ENCODE measurements around the gene CACNB4. TPM values are rescaled to one million over a fixed set of nuclear protein-coding genes. Genes with fewer than 3 reads are reported as not detected.

Gene CACNB4
- total RNA-seq, 2 donors from 2014 or later = 0.93 to 0.95 TPM

DNA sequence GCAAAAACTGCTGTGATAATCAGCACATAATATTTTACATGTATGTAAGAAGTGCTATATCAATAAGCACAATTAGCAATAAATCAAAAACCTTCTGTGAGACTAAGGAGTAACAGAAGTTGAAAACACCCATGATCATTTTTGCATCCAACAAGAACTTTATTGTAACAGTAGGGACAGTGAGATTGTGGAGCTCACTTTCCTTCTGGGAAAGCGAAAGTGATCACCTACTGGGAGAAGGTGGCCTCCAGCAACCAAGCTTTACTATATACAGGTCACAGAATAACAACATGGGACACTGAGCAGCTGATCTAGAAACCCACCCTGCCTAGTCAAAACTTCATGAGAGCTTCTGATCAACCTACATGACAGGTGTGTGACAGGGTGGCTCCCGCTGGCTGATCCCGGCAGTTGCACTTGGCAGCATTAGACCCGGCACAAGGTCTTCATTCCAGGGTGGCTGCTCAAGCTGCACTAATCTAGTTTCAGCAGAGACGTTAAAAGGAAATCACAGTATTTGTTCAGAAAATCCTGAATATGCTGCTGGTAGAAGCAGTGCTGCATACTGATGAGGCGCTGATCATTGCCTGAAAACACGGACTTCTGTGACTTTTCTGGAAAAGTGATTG, 207.2 kb downstream of the CACNB4 start:
- H3K4me3 Mint-ChIP-seq = no peak overlapping the region
- no peak overlapping the region for H3K4me3 ChIP-seq (ENCODE audit: low read length)
- peaks cover 6% of the 10 kb centered on the region for H3K9me3 ChIP-seq (ENCODE audit: control insufficient read depth, low read length)
- peaks cover 8% of the 10 kb centered on the region for H3K4me1 ChIP-seq (ENCODE audit: control insufficient read depth, insufficient read depth, low read length)
- H3K9ac ChIP-seq (ENCODE audit: extremely low read depth, low read length, poor library complexity, severe bottlenecking) = no peak overlapping the region
- H3K27ac Mint-ChIP-seq = no peak overlapping the region
- H3K27me3 ChIP-seq (ENCODE audit: control insufficient read depth, insufficient read depth, low read length, poor library complexity, severe bottlenecking) = no peaks in the 10 kb centered on the region
- TF ChIP-seq, protein P1, sequence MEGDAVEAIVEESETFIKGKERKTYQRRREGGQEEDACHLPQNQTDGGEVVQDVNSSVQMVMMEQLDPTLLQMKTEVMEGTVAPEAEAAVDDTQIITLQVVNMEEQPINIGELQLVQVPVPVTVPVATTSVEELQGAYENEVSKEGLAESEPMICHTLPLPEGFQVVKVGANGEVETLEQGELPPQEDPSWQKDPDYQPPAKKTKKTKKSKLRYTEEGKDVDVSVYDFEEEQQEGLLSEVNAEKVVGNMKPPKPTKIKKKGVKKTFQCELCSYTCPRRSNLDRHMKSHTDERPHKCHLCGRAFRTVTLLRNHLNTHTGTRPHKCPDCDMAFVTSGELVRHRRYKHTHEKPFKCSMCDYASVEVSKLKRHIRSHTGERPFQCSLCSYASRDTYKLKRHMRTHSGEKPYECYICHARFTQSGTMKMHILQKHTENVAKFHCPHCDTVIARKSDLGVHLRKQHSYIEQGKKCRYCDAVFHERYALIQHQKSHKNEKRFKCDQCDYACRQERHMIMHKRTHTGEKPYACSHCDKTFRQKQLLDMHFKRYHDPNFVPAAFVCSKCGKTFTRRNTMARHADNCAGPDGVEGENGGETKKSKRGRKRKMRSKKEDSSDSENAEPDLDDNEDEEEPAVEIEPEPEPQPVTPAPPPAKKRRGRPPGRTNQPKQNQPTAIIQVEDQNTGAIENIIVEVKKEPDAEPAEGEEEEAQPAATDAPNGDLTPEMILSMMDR (conservative IDR thresholded peaks at IDR 0.05) = peak; percentile 55
- DNase-seq = peak; percentile 69
- no peaks in the 10 kb centered on the region for H3K36me3 Mint-ChIP-seq (ENCODE audit: low read depth)
- H3K27me3 Mint-ChIP-seq (ENCODE audit: insufficient read depth) = no peaks in the 10 kb centered on the region
- no peak overlapping the region for H3K27ac ChIP-seq (ENCODE audit: low read depth, low read length)
- H3K36me3 ChIP-seq (ENCODE audit: control insufficient read depth, insufficient read depth, low read length) = no peaks in the 10 kb centered on the region
- peaks cover 5% of the 10 kb centered on the region for H3K9me3 Mint-ChIP-seq
- 92 to 94% methylated on average over 7 of the region's 7 CpGs for WGBS, 2 experiments (ENCODE audit: insufficient coverage in 1 of 2, insufficient read length in 1 of 2)
- peaks cover 17% of the 10 kb centered on the region for H3K4me1 Mint-ChIP-seq

DNA sequence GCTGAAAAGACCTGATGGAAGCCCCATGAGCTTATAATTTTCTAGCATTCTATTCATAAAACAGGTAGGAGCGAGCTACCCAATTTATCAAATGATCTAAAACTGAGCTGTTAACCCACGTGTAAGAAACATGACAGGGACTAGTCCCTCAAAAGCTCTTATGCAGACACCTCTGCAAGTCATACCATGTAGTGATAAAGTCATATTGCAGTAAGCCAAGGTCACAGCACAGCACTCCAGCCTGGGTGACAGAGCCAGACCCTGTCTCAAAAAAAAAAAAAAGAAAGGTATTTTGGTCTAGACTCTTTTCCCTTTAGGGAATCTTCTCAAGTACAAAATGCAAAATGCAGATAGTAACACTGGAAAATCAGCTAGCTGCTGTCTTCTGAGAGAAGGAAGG, 211.7 kb downstream of the CACNB4 start:
- Mint-ChIP-seq H3K27ac (no peak overlapping the region), H3K9me3 (no peaks in the 10 kb centered on the region), H3K27me3 (ENCODE audit: insufficient read depth) (no peaks in the 10 kb centered on the region), H3K4me1 (peaks cover 25% of the 10 kb centered on the region), H3K36me3 (ENCODE audit: low read depth) (no peaks in the 10 kb centered on the region), H3K4me3 (no peak overlapping the region)
- no peak for DNase-seq
- TF ChIP-seq, protein P1 (conservative IDR thresholded peaks at IDR 0.05) = no peak
- 89 to 100% methylated on average over 1 to 2 of the region's 2 CpGs for WGBS, 2 experiments (ENCODE audit: insufficient coverage in 1 of 2, insufficient read length in 1 of 2)
- Histone ChIP-seq H3K36me3 (ENCODE audit: control insufficient read depth, insufficient read depth, low read length) (no peaks in the 10 kb centered on the region), H3K27me3 (ENCODE audit: control insufficient read depth, insufficient read depth, low read length, poor library complexity, severe bottlenecking) (no peaks in the 10 kb centered on the region), H3K4me3 (ENCODE audit: low read length) (no peak overlapping the region), H3K9ac (ENCODE audit: extremely low read depth, low read length, poor library complexity, severe bottlenecking) (no peak overlapping the region), H3K27ac (ENCODE audit: low read depth, low read length) (no peak overlapping the region), H3K9me3 (ENCODE audit: control insufficient read depth, low read length) (no peaks in the 10 kb centered on the region), H3K4me1 (ENCODE audit: control insufficient read depth, insufficient read depth, low read length) (peaks cover 13% of the 10 kb centered on the region)

DNA sequence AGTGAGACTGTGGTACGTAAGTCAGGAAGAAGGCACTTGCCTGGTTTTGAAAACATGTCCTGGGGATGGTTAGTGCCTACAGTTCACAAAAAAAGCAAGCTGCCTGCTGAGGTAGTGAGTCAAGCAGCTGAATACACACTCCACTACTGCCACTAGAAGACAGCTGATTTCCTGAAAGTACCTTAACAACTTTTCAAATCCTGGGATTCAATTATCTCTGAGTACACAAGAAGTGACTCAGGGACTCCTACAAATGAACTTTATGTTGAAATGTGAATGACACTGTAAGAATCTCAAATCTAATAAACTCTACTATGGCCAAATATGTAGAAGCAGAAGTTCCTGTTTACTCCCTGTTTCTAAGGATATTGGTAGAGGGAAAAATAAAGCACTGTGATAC, 212.6 kb downstream of the CACNB4 start:
- H3K4me1 Mint-ChIP-seq = peaks cover 25% of the 10 kb centered on the region
- no peak overlapping the region for H3K9ac ChIP-seq (ENCODE audit: extremely low read depth, low read length, poor library complexity, severe bottlenecking)
- H3K27ac ChIP-seq (ENCODE audit: low read depth, low read length) = no peak overlapping the region
- H3K27me3 ChIP-seq (ENCODE audit: control insufficient read depth, insufficient read depth, low read length, poor library complexity, severe bottlenecking) = no peaks in the 10 kb centered on the region
- no peaks in the 10 kb centered on the region for H3K36me3 ChIP-seq (ENCODE audit: control insufficient read depth, insufficient read depth, low read length)
- no peaks in the 10 kb centered on the region for H3K27me3 Mint-ChIP-seq (ENCODE audit: insufficient read depth)
- WGBS, 2 experiments (ENCODE audit: insufficient coverage in 1 of 2, insufficient read length in 1 of 2) = 78 to 89% methylated on average over 1 of the region's 1 CpG
- no peaks in the 10 kb centered on the region for H3K9me3 Mint-ChIP-seq
- peak overlapping the region; percentile 74 for H3K27ac Mint-ChIP-seq
- TF ChIP-seq, protein P1 (conservative IDR thresholded peaks at IDR 0.05) = no peak
- no peaks in the 10 kb centered on the region for H3K36me3 Mint-ChIP-seq (ENCODE audit: low read depth)
- DNase-seq = no peak
- H3K9me3 ChIP-seq (ENCODE audit: control insufficient read depth, low read length) = no peaks in the 10 kb centered on the region
- H3K4me3 Mint-ChIP-seq = no peak overlapping the region
- H3K4me3 ChIP-seq (ENCODE audit: low read length) = no peak overlapping the region
- H3K4me1 ChIP-seq (ENCODE audit: control insufficient read depth, insufficient read depth, low read length) = peaks cover 13% of the 10 kb centered on the region

Measured in endodermal cell (in vitro differentiated cells).